ENCODE data around the gene PVALEF. TPM values are rescaled to one million over a fixed set of nuclear protein-coding genes. Genes with fewer than 3 reads are reported as not detected.

Gene PVALEF
- total RNA-seq, 1 donor from 2014 or later: not detected

DNA sequence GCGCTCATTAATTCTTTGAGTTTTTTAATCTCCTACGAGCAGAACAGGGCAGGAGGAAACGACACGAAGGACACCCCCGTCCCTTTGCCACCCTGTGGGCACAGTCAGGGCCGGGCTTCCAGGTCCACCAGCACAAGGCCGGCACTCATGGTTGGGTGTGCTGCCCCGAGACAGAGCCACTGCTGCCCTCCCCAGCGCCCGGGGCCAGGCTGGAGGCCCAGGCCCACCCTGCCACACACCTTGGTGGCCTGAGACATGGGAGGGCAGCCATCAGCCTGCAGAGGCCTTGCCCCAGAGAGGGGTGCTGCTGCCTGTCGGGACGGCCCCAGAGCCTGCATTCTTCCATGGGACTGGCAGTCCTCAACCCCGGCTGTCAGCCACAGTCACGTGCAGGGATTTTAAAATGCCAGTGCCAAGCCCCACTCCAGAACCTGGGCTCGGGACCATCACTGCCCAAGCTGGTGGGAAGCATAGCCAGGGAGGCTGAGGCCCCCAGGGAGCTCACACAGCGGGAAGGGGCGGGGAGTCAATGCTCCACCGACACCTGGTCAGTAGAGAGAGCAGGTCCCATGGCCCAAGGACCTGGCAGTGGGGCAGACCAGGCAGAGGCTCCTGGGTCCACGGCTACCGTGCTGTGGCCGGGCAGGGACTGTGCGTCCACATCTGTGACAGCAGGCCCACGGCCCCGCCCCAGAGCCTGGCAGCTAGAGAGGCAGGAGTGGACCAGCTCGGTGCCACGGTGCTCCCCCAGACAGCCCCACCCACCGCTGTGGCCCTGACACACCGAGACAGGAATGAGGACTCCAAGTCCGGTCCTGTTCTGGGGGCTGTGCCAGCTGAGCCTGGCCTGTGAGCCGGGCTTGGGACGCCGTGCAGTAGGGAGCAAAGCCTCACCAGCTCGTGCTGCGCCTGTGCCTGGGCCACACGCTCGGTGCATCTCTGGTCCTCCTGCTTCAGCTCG, 29.9 kb downstream of the PVALEF start:
- intact Hi-C loops (cut with micrococcal nuclease): no loop called here

- intact Hi-C loops (cut with micrococcal nuclease): no loop called here
These were observed 30.7 kb downstream of the PVALEF start for GRCh38 chr17:81195941-81196495.

- intact Hi-C loops (cut with micrococcal nuclease): no loop called here
These were observed 31.4 kb downstream of the PVALEF start for GRCh38 chr17:81196505-81197408.

GRCh38 chr17:81197409-81197795, 32.1 kb downstream of the PVALEF start:
- intact Hi-C loops (cut with micrococcal nuclease): no loop called here

DNA sequence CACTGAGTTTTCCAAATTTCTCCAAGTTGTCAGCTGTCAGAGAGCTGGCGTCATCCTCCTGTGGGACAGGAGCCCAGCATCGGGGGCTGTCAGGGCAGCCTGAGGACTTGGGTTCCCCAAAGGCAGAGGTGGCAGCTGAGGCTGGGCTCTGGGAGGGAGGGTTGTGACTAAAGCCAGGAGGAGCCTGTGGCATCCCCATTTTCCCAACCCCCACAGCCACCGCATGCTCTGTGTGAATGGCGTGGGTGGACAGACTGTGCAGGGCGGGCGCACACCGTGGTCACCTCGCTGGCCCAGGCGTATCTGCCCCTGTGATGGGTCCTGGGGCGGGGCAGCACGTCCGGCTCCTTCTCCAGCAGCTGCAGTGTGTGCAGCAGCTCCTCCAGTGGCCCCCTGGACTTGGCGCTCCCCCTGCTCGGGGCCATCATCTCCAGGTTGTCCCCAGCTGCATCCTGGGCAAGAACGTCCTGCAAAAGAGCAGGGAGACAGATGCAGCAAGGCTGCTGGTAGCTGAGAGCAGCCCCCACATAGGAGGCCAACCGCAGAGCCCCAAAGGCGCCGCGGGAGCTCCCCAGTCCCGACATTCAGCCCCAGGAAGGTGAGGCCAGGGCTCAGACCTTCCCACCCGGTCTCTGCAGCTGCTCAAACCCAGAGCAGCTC, 32.7 kb downstream of the PVALEF start:
- intact Hi-C loops (cut with micrococcal nuclease): no loop called here

DNA sequence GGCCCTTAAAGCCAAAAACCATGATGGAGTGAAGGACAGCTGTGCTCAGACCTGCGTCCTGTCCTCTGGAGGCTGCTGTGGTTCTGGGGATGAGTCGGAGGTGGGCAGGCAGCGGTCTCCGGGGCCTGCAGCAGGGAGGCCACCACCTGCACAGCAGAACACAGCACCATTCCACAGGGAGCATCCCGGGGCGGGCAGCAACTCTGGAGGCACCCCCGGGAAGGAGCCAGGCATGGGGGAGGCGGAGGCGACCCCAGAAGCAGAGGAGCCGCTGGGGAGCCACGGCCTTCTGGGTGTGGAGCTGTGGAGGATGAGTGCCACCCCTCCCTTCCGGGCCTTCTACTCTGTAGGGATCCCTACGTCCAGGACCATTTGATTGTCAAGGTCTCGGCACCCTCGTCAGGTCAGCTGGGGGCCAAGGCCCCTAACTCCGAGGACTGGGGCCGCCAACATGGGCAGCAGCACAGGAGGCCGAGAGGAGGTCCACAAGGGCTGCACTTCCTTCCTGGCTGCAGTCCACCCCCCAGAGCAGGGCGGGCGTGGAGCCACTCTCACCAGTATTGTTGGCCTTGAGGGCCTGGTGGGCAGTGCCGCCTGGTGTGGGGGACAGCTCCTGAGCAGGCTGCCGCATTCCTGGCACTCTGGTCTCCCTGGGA, 33.6 kb downstream of the PVALEF start:
- intact Hi-C loops (cut with micrococcal nuclease): no loop called here

DNA sequence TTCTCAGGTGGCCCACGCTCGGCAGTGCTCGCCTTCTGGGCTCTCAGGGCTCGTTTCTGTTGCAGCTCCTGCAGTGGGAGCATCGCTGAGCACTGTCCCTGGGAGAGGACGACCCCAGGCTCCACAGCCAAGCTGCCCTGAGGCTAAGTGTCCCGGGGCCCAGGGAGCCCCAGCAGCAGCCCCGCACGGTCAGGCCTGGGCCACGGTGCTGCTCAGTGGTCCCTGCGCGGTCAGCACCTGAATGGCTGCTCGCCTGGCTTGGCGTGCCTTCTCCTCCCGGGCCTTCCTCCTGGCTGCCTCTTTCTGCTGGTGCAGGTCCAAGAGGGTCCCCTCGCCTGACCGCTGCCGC, 34.1 kb downstream of the PVALEF start:
- intact Hi-C loops (cut with micrococcal nuclease): no loop called here

- intact Hi-C loops (cut with micrococcal nuclease): no loop called here
These were observed 34.9 kb downstream of the PVALEF start for GRCh38 chr17:81200201-81200600.

GRCh38 chr17:81200695-81201580, 35.6 kb downstream of the PVALEF start:
- intact Hi-C loops (cut with micrococcal nuclease): no loop called here

- intact Hi-C loops (cut with micrococcal nuclease): no loop called here
These were observed 37.0 kb downstream of the PVALEF start for GRCh38 chr17:81202318-81202717.

DNA sequence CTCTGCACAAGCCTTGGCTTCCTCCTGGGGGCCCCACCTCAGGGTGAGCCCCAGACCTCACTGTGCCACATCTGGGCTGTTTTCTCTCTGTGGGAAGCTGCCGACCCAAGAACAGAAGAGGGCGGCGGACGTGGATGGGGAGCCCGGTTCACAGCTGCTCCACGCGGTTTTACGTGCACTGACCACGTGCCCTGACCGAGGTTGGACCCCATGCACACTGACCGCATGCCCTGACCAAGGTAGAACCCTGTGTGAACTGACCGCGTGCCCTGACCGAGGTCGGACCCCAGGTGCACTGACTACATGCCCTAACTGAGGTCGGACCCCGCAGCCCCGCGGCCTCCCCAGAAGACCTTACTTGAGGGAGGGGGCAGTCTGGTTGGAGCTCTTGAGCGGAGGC, 37.8 kb downstream of the PVALEF start:
- intact Hi-C loops (cut with micrococcal nuclease): no loop called here

GRCh38 chr17:81204578-81204977, 39.3 kb downstream of the PVALEF start:
- intact Hi-C loops (cut with micrococcal nuclease): no loop called here

GRCh38 chr17:81206166-81206565, 40.9 kb downstream of the PVALEF start:
- intact Hi-C loops (cut with micrococcal nuclease): no loop called here

GRCh38 chr17:81206657-81207056, 41.4 kb downstream of the PVALEF start:
- intact Hi-C loops (cut with micrococcal nuclease): no loop called here

- intact Hi-C loops (cut with micrococcal nuclease): no loop called here
These were observed 42.6 kb downstream of the PVALEF start for GRCh38 chr17:81207610-81208581.

DNA sequence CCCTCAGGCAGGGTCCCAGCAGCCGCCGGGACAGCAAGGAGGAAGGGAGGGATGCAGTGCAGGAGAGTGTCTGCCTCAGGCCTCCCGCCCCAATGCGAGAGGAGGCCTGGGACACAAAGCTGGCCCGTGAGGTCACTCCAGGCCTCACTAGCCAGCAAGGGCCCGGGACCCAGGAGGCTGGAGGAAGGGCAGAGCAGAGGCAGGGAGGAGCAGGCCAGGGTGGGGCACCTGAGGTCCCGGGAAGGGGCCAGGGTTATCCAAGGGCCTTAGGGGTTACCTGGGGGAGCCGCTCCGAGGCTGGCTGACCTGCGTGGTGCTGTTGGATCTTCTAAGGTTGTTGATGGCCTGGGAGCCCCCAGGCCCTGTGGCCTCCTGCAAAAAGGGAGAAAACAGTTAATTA, 43.3 kb downstream of the PVALEF start:
- intact Hi-C loops (cut with micrococcal nuclease): no loop called here

DNA sequence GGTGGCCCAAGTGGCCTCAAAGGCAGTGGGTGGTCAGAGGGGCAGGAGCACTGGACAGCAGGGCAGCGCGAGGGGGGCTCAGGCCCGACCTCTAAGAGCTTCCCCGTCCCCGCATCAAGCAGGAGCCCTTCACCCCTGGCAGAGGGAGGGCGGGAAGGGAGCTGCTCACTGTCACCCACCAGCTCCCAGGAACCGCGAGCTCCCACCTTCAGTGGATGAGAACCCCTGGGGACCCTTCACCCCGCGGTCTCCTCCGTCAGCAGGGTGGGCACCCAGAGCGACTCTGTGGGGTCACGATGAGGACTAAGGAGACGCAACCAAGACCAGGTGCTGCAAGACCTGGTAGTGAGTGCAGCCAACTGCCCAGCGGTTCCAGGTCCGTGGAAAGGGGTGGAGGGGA, 43.8 kb downstream of the PVALEF start:
- intact Hi-C loops (cut with micrococcal nuclease): no loop called here

DNA sequence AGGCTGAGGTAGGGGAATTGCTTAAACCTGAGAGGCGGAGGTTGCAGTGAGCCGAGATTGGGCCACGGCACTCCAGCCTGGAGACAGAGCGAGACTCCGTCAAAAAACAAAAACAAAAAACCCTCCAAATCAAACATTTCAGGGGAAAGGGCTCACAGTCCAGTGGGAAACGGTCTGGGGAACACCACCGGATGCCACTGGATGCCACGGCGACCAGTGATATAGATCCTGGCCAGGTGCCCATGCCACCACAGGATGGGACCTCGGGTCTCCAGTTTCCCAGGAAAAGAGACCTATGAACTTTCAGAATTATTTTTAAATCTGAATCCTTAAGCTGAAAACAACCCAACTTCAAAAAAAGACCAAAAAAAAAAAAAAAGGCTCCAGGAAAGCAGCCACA, 45.2 kb downstream of the PVALEF start:
- intact Hi-C loops (cut with micrococcal nuclease): no loop called here

- intact Hi-C loops (cut with micrococcal nuclease): no loop called here
These were observed 45.6 kb downstream of the PVALEF start for GRCh38 chr17:81210868-81211267.
